Heart right ventricle (tissue), 16 donors: ENCODE measurements around the gene UTP11. TPM values are rescaled to one million over a fixed set of nuclear protein-coding genes. Genes with fewer than 3 reads are reported as not detected.

ENCODE experiments used
- ATAC-seq, 8 donors: fragments of 200-7000 bp; cut with Tn5 transposase; one replicate each; pipeline ENCODE4 v1.9.1; 2020; ENCODE audit warnings: mild to moderate bottlenecking in 8 of 8, moderate library complexity in 8 of 8, moderate number of reproducible peaks in 1 of 8
- DNase-seq, 2 donors: peaks; one replicate each; pipeline ENCODE4 v3.0.0-alpha.2; 2020
- H3K27ac ChIP-seq, 10 donors: fragments of 200-600 bp; sonication (generic) in 2 of 10; one replicate each; pipeline versions ENCODE4 v1.5.0 to v1.8.0; 2020 to 2022; ENCODE audit warnings: mild to moderate bottlenecking in 3 of 10
- H3K27me3 ChIP-seq, 7 donors: fragments of 200-600 bp; one replicate each; pipeline ENCODE4 v1.8.0; 2021 to 2022; ENCODE audit warnings: mild to moderate bottlenecking in 2 of 7
- H3K36me3 ChIP-seq, 9 donors: fragments of 200-600 bp; sonication (generic) in 1 of 9; one replicate each; pipeline versions ENCODE4 v1.5.0 to v1.8.0; 2020 to 2022; ENCODE audit warnings: mild to moderate bottlenecking in 2 of 9
- H3K4me1 ChIP-seq, 9 donors: fragments of 200-600 bp; sonication (generic) in 1 of 9; one replicate each; pipeline versions ENCODE4 v1.5.0 to v1.8.0; 2020 to 2022; ENCODE audit warnings: mild to moderate bottlenecking in 4 of 9
- H3K4me3 ChIP-seq, 10 donors: fragments of 200-600 bp; sonication (generic) in 2 of 10; one replicate each; pipeline versions ENCODE4 v1.5.0 to v1.8.0; 2020 to 2022; ENCODE audit warnings: mild to moderate bottlenecking in 7 of 10, moderate library complexity in 2 of 10
- H3K9me3 ChIP-seq, 11 donors: fragments of 200-600 bp in 10 of 11; sonication (generic) in 2 of 11; one replicate each; pipeline versions ENCODE4 v1.5.0 to v1.8.0; 2013 to 2022; ENCODE audit warnings: mild to moderate bottlenecking in 2 of 11, control low read depth in 1 of 11, moderate library complexity in 1 of 11
- CTCF ChIP-seq, 9 donors: fragments of 200-600 bp; sonication (generic) in 2 of 9; IDR thresholded peaks; one replicate each; pipeline versions ENCODE4 v1.5.0 to v1.8.0; 2021 to 2022; ENCODE audit warnings: antibody characterized with exemption in 9 of 9, mild to moderate bottlenecking in 5 of 9, moderate library complexity in 1 of 9
- WGBS, 2 donors: extraction: QIAGEN DNeasy Blood & Tissue Kit; methylation state at CpG; one replicate each; pipeline ENCODE4 v1.1.7; 2013; ENCODE audit warnings: inconsistent platforms in 1 of 2; 5-methylcytosine and 5-hydroxymethylcytosine counted together
- intact Hi-C, 10 donors: fragments of 100-400 bp; cut with DNase I; formaldehyde crosslinking; loops; one replicate each; pipeline versions ENCODE4 v1.11.1 to v1.14.2; 2022
- polyA plus RNA-seq, 2 donors: library from polyadenylated mRNA; stranded (reverse); fragments of 200-250 nt; gene quantifications; one replicate each; pipeline ENCODE4 v1.2.3, GENCODE V29; 2013
- total RNA-seq, 10 donors: library from RNA; stranded (reverse); fragmentation: NEBNext Ultra II Directional in 3 of 10; extraction: Animal tissue kit (Norgen Biotek cat#: 25700) in 3 of 10; gene quantifications; one replicate each; pipeline versions ENCODE4 v1.2.1 to v1.2.4, GENCODE V29; 2021 to 2023
- donor health status: Arrhythmogenic right ventricular cardiomyopathy.
- donor health status: ischemic (EF 13 %, LVEDD 7.1; RV severe dilation, severe dysfunction).
- donor health status: healthy with polysubstance abuse.
- donor health status: DM: no; HTN: yes; CAD: no.
- donor health status: DM: no; HTN: no; CAD: no.
- donor health status: ischemic (EF 25% LVEDD 6.9; RV normal size, moderate dysfunction).
- donor health status: ischemic (EF 25% LVEDD 5.7; RV mildly dilated, moderate dysfunction).
- donor health status: healthy.
- donor health status: DM: yes; HTN: yes; CAD: no.
- donor health status: Ischemic cardiomyopathy.
- donor health status: ischemic (EF 35%, LVEDD 5.7; RV mildly dilated, moderate dysfunction).
- donor health status: nonischemic (EF 11% LVEDD 7.7; RV severe dilation, severe dysfunction).
- donor health status: DM: yes; HTN: yes; CAD: no.
- donor health status: PGD.
- donor health status: ischemic (EF 29% LVEDD 5.4; RV normal size, mild dysfunction).
- donor health status: nonischemic (EF 23%, LVEDD 6.1; RV moderate dilation, normal function).

UTP11 gene
- total and polyA plus RNA-seq, 12 donors, result 22.9 to 59.8 (median 35.8) TPM

- Histone ChIP-seq H3K36me3 (peaks cover 0 to 34% (median 12%) of the 10 kb centered on the region in 9 donors), H3K27me3 (no peaks in the 10 kb centered on the region), H3K4me3 (peak overlapping the region in 7 of 10 donors; percentile 1 to 36 (median 26)), H3K9me3 (no peaks in the 10 kb centered on the region), H3K27ac (peak overlapping the region; percentile 77 to 97 (median 94)), H3K4me1 (peaks cover 45 to 98% (median 86%) of the 10 kb centered on the region in 9 donors)
- ATAC-seq, result peak; percentile 21 to 69 (median 59)
- WGBS, 2 donors, result 26 to 36% methylated on average over 9 of the region's 9 CpGs
- peak; percentile 57 to 76 for DNase-seq
- peak in 1 of 9 donors; percentile 0 for TF ChIP-seq CTCF (IDR thresholded peaks at IDR 0.05)
- intact Hi-C loops, result no loop called here
Observed at GRCh38 chr1:37999430-38000232, 12.9 kb upstream of the UTP11 start.

GRCh38 chr1:38000233-38000528 is 12.4 kb upstream of the UTP11 start:
- Histone ChIP-seq H3K9me3 (no peaks in the 10 kb centered on the region), H3K36me3 (peaks cover 0 to 28% (median 12%) of the 10 kb centered on the region in 9 donors), H3K27ac (peak overlapping the region; percentile 77 to 97 (median 94)), H3K27me3 (no peaks in the 10 kb centered on the region), H3K4me1 (peaks cover 45 to 97% (median 84%) of the 10 kb centered on the region in 9 donors), H3K4me3 (peak overlapping the region in 7 of 10 donors; percentile 1 to 36 (median 26))
- intact Hi-C loops, result no loop called here
- ATAC-seq (no peak), DNase-seq (no peak)
- no peak for TF ChIP-seq CTCF (IDR thresholded peaks at IDR 0.05)
- 50 to 52% methylated on average over 2 of the region's 2 CpGs for WGBS, 2 donors

DNA sequence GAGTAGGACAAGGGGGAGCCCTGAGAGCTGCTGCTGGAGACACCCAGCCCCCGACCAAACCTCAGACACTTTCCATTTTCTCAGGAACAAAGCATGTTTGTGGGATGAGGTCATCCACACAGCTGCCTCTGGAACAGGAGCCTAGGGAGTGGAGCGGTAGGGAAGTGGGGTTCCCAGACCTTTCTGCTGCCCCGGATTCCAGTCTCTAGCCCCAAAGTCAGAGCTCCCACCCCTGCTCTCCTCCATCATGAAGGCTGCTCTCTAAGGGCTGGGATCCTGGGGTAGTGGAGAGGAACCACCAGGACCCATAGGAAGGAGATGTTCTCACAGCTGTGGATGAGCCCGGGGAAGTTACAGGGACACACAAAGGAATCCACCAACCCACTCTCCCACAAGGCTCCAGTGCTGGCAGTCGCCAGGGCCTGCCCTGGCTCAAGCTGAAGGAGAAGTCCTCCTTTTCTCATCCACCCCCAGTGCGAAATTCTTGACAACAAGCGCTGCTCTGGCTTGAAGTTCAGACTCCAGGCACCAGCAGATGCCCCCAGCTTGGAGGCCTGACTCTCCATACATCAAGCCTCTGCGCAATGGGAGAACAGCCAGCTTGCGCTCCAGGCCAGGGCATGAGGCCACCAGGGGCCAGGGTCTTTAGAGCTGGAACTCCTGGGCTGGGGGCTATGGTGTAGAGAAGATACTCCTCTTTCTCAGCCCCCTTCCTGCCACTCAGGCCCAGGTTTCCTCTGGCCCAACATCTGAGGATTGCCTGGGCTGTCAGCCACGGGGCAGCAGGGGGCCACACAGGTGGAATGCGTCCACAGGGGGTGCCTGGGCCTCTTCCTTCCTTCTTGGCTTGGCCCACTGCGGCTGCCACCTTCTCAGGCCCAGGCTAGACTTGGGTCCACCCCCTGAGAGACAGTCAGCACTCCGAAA is 11.7 kb upstream of the UTP11 start:
- Histone ChIP-seq H3K4me1 (peaks cover 45 to 93% (median 78%) of the 10 kb centered on the region in 9 donors), H3K36me3 (peaks cover 0 to 27% (median 12%) of the 10 kb centered on the region in 9 donors), H3K4me3 (peak overlapping the region in 7 of 10 donors; percentile 1 to 36 (median 27)), H3K9me3 (no peaks in the 10 kb centered on the region), H3K27ac (peak overlapping the region; percentile 77 to 97 (median 94)), H3K27me3 (no peaks in the 10 kb centered on the region)
- no peak for TF ChIP-seq CTCF (IDR thresholded peaks at IDR 0.05)
- 45 to 60% methylated on average over 13 of the region's 13 CpGs for WGBS, 2 donors
- DNase-seq (peak in 1 of 2 donors; percentile 57), ATAC-seq (peak in 7 of 8 donors; percentile 5 to 45 (median 22))
- intact Hi-C loops, result no loop called here
